NCI-H2107 treated with DMSO at 0.1 percent for 48 hours (cell line): ENCODE data around the gene GP9.
"Not testable (repeated sequence)": the region's sequence is repeated elsewhere in the genome, so short reads cannot be mapped to it uniquely, and the experiment has no call there.

Source experiments
- DNase-seq: peaks from one replicate; lab custom pipeline; 2025; ENCODE audit not compliant: unreplicated experiment; lab: John Stamatoyannopoulos, UW

The GP9 gene

DNA sequence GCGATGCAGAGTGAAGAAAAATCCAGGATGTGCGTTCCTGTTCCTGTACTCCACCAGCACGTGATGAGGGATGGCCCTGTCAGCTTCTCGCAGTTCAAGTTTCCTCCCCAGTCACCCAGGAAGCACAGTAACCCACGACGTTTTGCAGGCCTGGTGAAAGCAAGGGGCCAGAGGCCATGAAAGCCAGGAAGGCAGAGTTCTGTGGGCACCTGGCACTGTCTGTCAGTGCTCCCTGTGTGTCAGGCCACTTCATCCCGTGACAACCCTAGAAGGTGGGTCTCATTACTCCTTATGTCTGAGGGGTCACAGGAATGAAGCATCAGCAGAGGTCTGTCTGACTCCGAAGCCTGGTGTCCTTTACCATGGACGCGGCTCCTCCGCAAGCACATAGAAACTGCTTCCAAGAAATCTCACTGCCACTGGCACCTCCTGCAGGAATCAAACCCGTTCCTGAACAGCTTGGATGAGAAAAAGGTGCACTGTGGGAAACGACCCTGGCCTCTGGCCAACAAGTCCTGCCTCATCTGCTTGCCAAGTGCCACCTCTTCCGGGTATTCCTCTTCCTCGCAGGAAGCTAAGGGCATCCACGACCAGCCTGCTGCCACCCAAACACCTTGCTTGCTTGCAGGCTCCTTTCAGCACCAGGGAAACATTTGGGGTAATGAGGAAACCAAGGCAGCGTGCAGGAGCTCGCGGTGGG, 46.4 kb downstream of the GP9 start:
- no peak for DNase-seq

DNA sequence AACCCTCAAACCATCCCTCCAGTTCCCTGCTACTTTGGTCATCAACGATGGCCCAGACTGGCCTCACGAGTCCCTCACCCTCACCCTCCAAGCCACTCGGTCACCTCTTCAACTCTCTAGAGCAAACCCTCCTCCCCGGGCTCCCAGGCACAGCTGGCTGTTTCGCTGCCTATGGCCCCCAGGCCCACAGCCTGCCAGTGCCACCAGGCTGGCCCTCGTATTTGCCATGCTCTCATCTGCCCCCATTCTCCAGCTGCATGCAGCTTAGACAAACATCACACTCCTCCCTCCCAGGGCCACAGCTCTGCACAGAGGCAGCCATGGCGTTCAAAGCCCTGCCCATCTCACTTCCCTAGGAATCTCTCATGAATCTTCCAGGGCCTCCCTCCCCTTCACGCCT, 47.2 kb downstream of the GP9 start:
- no peak for DNase-seq

DNA sequence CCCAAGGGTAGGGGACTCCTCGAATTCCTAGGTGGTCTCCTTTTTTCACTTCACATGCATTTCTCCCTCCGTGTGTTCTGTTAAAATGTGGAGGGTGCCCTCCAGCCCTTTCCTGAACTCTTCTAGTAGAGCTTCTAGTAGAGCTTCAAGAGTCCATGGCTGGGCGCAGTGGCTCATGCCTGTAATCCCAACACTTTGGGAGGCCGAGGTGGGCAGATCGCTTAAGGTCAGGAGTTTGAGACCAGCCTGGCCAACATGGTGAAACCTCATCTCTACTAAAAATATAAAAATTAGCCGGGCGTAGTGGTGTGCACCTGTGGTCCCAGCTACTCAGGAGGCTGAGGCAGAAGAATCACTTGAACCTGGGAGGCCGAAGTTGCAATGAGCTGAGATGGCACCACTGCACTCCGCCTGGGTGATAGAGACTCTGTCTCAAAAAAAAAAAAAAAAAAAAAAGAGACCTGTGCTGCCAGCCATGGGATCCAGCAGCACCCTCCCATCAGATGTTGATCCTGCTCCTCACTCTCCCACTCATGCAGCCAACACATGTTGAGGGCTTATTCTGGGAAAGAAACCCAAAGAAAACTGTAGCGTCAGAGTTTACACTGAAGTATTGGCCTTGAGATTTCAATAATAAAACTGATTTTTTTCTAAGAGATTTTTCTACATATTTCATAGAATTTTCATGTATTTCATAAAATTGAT, 50.6 kb downstream of the GP9 start:
- not testable (repeated sequence) for DNase-seq
